NOMO-1 (cell line): ENCODE data around the gene DCAF5.
"Not testable (repeated sequence)": the region's sequence is repeated elsewhere in the genome, so short reads cannot be mapped to it uniquely, and the experiment has no call there.

Experiments used
- DNase-seq, 2 experiments: peaks; one replicate each; lab custom pipeline; 2025; ENCODE audit not compliant: unreplicated experiment in 2 of 2; lab: John Stamatoyannopoulos, UW

The DCAF5 gene

GRCh38 chr14:69097974-69098373 is 54.9 kb downstream of the DCAF5 start:
- no peak for DNase-seq

DNA sequence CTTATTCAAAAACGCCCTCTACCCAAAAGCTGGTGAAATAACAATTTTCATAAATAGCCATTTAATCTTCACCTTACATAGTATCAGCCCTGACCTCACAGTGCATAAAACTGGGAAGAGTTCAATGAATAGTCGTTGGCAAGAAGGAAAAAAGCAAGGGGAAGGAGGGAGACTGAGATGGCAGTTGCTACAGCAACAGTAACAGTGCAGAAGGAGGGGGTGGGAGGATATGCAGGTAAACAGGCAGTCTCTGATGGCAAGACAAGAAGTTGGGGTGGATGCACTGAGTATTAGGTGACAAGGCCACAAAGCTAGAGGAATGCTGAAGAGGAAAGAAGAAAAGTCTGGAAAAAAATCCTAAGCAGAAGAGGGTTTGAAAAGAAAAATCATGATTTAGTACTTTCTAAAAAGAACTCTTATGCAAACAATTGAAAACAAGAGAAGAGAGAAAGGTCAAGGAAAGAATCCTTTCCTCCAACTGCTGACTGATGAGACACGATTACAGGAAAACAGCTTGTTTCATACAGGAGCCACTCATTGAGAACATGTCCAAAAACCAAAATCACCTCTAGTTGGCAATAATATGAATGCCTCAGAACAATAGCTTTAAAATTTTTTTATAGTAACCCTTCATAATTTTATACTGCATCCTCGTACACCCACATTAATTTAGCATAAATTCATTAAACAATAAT is 56.0 kb downstream of the DCAF5 start:
- DNase-seq: no peak

DNA sequence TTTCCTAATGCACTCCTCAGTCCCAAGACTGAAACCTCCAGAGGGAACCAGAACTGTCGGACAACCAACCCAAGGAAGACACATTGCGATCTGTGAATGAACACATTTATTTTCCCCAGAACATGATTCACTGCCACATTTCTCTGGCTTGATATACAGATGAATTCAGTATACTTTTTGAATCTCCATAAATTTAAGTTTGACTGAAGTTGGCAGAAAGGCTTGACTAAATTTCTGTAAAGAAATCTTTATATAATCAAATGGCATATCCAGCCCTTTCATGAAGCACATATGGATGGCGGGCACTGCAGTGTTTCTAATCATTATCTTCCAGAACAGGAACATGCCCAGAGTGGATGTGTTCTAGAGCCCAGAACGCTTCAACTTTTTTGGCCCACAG is 56.7 kb downstream of the DCAF5 start:
- no peak for DNase-seq

DNA sequence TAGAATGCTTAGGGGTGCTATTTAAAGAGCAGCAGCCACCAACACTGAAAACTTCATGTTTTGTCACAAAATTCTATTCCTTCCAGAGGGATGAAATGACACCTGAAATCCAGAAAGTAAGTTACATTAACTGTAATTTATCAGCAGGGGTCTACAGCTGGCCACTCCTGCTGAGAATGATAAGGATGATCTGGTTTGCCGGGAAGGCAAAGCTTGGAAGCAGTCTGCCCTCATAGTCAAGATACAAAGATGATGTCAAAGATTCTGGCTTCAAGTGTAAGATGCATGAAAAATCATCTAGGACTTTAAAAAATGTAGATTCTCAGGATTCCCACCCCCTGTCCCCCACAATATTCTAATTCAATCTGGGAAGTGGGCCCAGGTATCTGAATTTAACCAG is 58.4 kb downstream of the DCAF5 start:
- no peak for DNase-seq

GRCh38 chr14:69093631-69094421 is 59.1 kb downstream of the DCAF5 start:
- DNase-seq: no peak

DNA sequence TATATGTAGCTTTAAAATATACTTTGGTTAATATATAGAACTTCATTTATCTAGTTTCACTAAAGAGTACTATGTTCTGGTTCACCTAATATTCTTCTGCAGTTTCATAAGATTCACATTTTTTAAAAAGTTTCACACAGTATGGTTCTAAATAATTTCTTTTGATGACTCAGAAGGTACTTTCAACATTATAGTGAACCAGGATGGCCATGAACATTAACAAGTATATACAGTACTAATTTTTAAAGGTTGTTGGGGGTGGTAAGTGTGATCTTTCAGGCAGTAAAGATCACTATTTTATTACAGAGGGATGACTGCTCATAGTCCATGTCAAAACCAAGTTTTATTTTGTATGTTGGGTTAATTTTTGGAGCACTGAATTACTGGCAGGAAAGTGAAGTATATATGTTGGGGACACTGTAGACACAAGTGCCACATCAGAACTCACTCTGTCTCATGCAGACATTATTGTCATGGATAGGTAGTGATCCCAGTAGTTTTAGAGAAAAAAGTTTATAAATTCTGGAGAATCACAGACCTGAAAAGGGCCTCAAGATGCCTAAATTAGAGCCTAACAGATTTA is 60.0 kb downstream of the DCAF5 start:
- DNase-seq: no peak

GRCh38 chr14:69091695-69092094 is 61.2 kb downstream of the DCAF5 start:
- DNase-seq: no peak

- DNase-seq: no peak
These were observed 61.9 kb downstream of the DCAF5 start for GRCh38 chr14:69091006-69091405.

DNA sequence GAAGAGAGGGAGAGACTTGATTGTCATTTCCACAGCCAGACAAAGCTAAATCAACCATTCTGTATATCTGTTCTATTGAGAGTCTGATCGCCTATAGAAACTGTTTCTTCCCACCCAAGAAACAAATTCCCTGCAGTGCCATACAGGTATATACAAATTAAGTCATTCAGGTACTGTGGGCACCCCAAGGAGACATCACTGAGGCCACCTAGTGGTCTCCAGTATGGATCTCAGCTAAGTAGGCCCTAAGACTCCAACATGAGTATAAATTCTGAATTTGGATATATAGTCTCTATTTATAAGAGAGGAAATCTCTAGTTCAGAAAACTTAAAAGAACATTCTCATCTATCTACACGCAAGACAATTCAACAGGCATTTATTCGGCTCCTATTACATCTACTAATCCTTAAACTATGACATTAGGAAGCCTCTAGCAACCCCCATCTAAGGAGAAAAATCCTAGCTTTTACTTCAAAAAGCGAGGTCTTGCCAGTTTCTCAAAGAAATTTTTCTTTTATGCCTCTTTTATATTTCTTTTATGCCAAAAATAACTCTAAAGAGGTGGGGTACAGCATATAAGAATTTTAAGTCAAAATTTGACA is 62.6 kb downstream of the DCAF5 start:
- peak in 1 of 2 experiments; percentile 17 for DNase-seq

DNA sequence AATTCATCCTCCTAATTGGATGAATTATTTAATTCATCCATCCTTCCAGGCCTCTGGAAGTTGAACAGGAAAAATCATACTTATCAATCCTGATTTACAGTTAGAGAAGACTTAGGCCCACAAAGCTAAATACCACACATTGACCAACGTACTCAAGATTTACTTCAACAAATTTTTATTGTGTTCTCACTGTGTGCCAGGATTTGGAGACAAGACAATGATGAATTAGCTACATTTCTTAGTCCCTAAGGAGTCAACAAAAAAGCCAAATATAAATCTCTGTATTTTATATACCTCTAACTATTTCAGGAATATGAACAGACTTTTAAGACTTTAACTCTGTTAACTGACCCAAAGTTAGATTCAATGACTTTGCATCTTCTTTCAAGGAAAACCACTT is 63.9 kb downstream of the DCAF5 start:
- DNase-seq: no peak

DNA sequence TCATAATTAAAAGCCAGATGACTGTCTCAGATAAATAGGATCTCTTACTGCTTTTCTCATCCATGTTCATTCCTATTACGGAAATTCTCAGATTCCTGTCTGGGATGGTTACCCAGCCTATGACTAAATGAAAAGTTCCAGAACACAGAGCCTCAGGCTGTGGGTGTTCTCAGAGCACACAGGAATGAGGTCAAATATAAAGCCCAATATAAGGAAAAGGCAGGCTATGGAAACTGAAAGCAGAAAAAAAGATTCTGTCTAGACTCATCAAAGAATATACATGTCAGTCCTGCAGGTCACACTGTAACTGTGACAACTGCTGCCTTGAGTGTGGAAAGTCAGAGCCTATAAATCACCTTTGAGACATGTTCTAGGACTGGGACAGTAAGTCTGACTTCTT is 64.3 kb downstream of the DCAF5 start:
- peak in 1 of 2 experiments; percentile 51 for DNase-seq

DNA sequence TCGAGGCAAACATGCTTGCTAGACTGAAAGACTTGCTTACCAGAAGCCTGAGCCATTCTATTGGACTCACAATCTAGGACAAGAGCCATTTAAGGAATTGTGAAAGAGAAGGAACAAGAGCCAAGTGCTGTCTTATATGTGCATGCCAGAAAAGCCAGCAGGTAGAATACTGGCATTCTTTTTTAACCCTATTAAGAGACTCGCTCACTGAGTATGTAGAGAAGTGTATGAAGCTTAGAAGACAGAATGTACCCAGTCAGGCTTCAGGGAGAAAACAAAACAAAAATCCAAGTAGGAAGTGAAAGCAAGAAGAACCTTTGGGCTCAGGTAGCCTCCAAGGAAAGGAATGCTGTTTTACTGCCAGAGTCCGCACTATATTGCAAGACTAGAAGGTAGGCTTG is 65.9 kb downstream of the DCAF5 start:
- no peak for DNase-seq

DNA sequence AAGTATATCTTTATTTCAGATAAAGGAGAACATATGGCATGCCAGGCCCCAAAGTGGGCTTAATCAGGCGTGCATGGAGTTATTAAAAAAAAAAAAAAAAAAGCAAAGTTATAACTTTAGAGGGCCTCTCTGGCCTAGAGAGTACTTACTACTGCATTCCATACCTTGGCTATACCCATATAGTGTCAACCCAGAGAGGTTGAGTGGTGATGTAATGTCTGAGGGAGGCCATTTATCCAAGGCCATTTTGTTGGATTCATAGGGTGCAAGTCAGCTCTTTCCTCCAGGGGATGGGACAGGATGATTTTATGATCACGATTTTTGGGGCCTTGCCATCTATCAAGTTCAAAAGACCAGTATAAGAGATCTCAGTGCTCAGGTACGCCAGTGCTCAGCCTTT is 66.4 kb downstream of the DCAF5 start:
- no peak for DNase-seq

GRCh38 chr14:69084023-69084422 is 68.9 kb downstream of the DCAF5 start:
- no peak for DNase-seq

- DNase-seq: no peak
These were observed 69.7 kb downstream of the DCAF5 start for GRCh38 chr14:69083181-69083580.

DNA sequence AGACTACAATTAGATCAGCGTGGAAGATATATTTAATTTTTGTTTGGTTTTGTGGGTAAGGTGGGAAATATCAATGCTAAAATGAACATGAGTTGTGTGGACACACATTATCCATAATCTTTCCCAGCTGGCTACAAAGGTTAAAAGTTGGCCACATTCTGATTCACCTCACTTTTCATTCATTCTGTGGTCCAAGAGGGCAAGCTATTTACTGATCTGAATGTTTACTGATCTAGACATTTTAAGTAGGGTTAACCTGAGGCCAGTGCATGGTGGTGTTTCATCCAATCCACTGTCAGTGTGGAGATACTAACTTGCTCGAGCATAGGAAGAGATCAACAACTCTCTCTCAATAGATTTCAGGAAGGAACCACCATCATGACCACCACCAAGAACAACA is 71.6 kb downstream of the DCAF5 start:
- DNase-seq: no peak

- no peak for DNase-seq
These were observed 73.2 kb downstream of the DCAF5 start for GRCh38 chr14:69079747-69080146.

DNA sequence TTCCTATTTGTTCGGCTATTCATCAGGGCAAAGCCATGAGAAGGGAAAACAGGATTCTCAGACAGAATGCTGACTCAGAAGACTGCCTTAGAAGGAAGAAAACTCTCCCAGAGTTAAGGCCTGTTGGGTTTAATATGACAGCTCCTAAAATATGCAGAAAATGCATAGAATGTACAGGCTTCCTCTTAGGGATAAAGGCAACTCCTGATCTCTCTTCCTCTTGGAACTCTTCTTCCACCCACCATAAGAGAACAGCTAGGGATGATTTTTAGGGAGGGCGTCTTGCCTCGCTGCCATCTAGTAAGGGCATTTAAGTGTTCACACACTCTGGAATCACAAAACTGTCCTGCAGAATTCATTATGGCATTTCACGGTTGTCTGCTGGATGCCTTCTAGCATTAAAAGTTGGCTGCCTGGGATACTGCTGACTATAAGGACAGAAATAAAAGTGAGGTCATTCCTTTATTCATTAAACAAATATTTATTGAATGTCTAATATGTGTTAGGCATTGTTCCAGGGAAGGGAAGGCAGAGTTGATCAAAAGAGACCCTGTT is 73.7 kb downstream of the DCAF5 start:
- DNase-seq: no peak

GRCh38 chr14:69077841-69078240 is 75.1 kb downstream of the DCAF5 start:
- no peak for DNase-seq

GRCh38 chr14:69077185-69077584 is 75.7 kb downstream of the DCAF5 start:
- not testable (repeated sequence) for DNase-seq

DNA sequence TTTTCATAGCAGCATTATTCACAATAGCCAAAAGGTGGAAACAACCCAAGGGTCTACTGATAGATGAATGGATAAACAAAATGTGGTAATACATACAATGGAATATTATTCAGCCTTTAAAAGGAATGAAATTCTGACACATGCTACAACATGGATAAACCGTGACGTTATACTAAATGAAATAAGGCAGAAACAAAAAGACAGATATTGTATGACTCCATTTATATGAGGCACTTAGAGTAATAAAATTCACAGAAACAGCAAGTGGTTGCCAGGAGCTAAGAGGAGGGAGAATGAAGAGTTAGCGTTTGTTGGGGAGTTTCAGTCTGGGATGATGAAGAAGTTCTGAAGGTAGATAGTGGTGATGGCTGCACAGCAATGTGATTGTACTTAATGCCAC is 76.6 kb downstream of the DCAF5 start:
- no peak for DNase-seq
